SK-N-SH (cell line): ENCODE results near the gene RET.

Experiments
- GATA2 ChIP-seq: sonication (generic); formaldehyde crosslinking; IDR thresholded peaks from 2 replicates; pipeline ENCODE4 v1.5.0; 2020; ENCODE audit warnings: mild to moderate bottlenecking, missing genetic modification reagents
- POLR2AphosphoS5 ChIP-seq: IDR thresholded peaks from 2 replicates; pipeline ENCODE4 v1.6.1; 2012; ENCODE audit warnings: low read depth, low read length
- TEAD4 ChIP-seq: IDR thresholded peaks from 2 replicates; pipeline ENCODE4 v1.4.0; 2012; ENCODE audit warnings: mild to moderate bottlenecking, borderline replicate concordance; ENCODE audit not compliant: insufficient read depth

- TF ChIP-seq POLR2AphosphoS5 (no peak), TEAD4 (no peak), GATA2 (CRISPR knock-in tag) (no peak)
Observed at GRCh38 chr10:43130770-43131171, 53.9 kb downstream of the RET start.
